ENCODE results near the gene KCND2. TPM values are rescaled to one million over a fixed set of nuclear protein-coding genes. Genes with fewer than 3 reads are reported as not detected.

The KCND2 gene
- total and polyA plus RNA-seq, 11 donors = 0.04 to 0.41 (median 0.16) TPM; not detected in 4

DNA sequence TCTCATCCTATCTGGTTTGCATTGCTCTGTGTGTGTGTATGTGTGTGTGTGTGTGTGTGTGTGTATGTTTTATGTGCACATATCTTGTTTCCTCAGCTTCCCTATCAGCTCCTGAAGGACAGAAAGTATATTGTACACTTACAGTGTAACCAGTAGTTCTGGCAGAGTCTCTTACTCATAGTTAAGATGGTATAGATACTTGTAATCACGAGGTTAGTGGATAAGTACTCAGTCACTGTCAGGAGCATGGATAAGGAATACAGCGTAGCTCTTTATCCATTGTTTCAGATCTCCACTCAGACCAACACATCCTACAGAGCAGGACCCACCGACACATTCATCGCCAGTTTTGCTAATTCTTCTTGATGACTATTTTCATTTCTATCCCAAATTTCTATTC lies 309.9 kb downstream of the KCND2 start:
- no peak for TF ChIP-seq CTCF (IDR thresholded peaks at IDR 0.05)
- TF ChIP-seq POLR2A (IDR thresholded peaks at IDR 0.05) = no peak
- H3K27ac ChIP-seq = no peak overlapping the region
- no peaks in the 10 kb centered on the region for H3K36me3 ChIP-seq
- no peak for ATAC-seq
- no peak overlapping the region for H3K4me3 ChIP-seq
- no peak for DNase-seq
- no peaks in the 10 kb centered on the region for H3K4me1 ChIP-seq
- H3K9me3 ChIP-seq = no peaks in the 10 kb centered on the region
- 78 to 86% (median 80%) methylated on average over 4 of the region's 4 CpGs for WGBS, 4 donors
- H3K27me3 ChIP-seq = no peaks in the 10 kb centered on the region
- intact Hi-C loops (cut with DNase I) = no loop called here

DNA sequence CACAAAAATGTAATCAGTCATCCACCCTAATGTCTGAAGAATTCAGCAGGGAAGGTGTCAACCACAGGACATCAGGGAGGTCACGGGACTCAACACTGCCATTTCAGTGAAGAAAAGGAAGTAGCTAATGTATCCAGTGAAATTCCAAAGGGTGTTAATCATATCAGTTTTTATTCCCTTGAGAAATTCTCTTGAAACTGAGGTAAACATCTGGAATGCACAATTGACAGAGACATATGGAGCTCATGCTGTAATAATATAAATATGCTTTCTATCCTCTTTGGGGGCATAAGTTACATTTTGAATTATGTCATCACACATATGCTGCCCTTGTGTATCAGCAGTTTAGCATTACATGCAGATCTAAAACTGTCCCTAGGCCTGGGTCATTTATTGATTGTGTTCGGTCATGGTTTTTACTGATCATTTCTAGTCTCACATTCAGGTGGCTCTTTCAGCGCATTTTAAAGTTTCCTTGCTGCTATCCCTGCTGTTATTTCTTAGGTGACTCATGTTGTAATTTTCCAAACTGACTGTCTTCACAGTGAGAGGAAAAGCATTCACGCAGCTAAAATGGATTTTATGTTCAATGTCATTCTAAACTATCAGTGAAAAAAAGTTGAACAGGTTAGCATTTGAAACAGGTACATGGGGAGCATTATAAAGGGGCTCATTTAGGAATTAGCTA lies 311.1 kb downstream of the KCND2 start:
- WGBS, 4 donors = 58 to 74% (median 72%) methylated on average over 4 of the region's 4 CpGs
- DNase-seq (no peak), ATAC-seq (no peak)
- no peak overlapping the region for H3K27ac ChIP-seq
- TF ChIP-seq POLR2A (IDR thresholded peaks at IDR 0.05) = no peak
- TF ChIP-seq CTCF (IDR thresholded peaks at IDR 0.05) = no peak
- no peaks in the 10 kb centered on the region for H3K36me3 ChIP-seq
- no peaks in the 10 kb centered on the region for H3K27me3 ChIP-seq
- H3K4me1 ChIP-seq = no peaks in the 10 kb centered on the region
- H3K9me3 ChIP-seq = no peaks in the 10 kb centered on the region
- intact Hi-C loops (cut with DNase I) = no loop called here
- H3K4me3 ChIP-seq = no peak overlapping the region

DNA sequence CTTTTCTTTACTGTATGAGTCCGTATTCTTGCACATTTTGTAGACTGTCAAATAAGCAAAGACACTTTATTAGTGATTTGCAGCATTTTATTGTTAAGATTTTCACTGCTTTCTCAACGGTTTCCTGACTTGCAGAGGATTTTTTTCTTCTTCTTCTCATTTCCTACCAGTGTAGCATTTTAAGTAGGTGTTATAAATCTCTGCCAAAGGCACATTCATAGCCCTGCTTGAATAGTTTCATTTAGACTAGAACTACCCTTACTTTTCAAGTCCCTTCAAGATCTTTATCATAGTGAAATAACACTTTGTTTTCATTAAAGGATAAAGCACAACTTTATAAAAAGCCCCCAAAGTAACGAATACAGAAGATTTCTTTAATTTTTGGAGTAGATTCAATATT lies 313.6 kb downstream of the KCND2 start:
- 49 to 60% (median 54%) methylated on average over 3 of the region's 3 CpGs for WGBS, 4 donors
- no peak for ATAC-seq
- Histone ChIP-seq H3K27me3 (no peaks in the 10 kb centered on the region), H3K9me3 (no peaks in the 10 kb centered on the region), H3K4me3 (no peak overlapping the region), H3K36me3 (no peaks in the 10 kb centered on the region), H3K4me1 (no peaks in the 10 kb centered on the region), H3K27ac (no peak overlapping the region)
- no peak for DNase-seq
- TF ChIP-seq POLR2A (IDR thresholded peaks at IDR 0.05) = no peak
- no peak for TF ChIP-seq CTCF (IDR thresholded peaks at IDR 0.05)
- intact Hi-C loops (cut with DNase I) = no loop called here

- Histone ChIP-seq H3K4me1 (no peaks in the 10 kb centered on the region), H3K27me3 (no peaks in the 10 kb centered on the region), H3K36me3 (no peaks in the 10 kb centered on the region), H3K27ac (no peak overlapping the region), H3K4me3 (no peak overlapping the region), H3K9me3 (no peaks in the 10 kb centered on the region)
- TF ChIP-seq CTCF (IDR thresholded peaks at IDR 0.05) (no peak), POLR2A (IDR thresholded peaks at IDR 0.05) (no peak)
- DNase-seq (no peak), ATAC-seq (no peak)
- 78 to 88% (median 80%) methylated on average over 3 of the region's 3 CpGs for WGBS, 4 donors
- intact Hi-C loops (cut with DNase I) = no loop called here
These were observed 314.3 kb downstream of the KCND2 start for GRCh38 chr7:120587243-120587642.
